Omental fat pad (tissue), 4 donors: ENCODE measurements around the gene NWD2. TPM values are rescaled to one million over a fixed set of nuclear protein-coding genes. Genes with fewer than 3 reads are reported as not detected.

Experiments
- ATAC-seq: fragments of 150-250 bp; one replicate; pipeline ENCODE4 v1.9.1; 2016; ENCODE audit warnings: mild to moderate bottlenecking, moderate library complexity; ENCODE audit not compliant: low FRiP score
- DNase-seq: peaks from one replicate; pipeline ENCODE4 v3.0.0-alpha.2; 2019; ENCODE audit warnings: low spot score
- CTCF ChIP-seq, 3 donors: fragments of 450-650 bp; IDR thresholded peaks; one replicate each; pipeline ENCODE4 v1.5.1; 2016 to 2017; ENCODE audit warnings: antibody characterized with exemption in 3 of 3, mild to moderate bottlenecking in 3 of 3, moderate library complexity in 2 of 3
- total RNA-seq, 4 donors: library from RNA; depleted of rRNA; stranded (reverse); fragments of >200 nt; gene quantifications; one replicate each; pipeline ENCODE4 v1.1.0, GENCODE V29; 2016

NWD2 gene
- total RNA-seq, 4 donors from 2014 or later, result 2.0 to 21.2 (median 11.4) TPM

- ATAC-seq, result no peak
These were observed 206.4 kb downstream of the NWD2 start for GRCh38 chr4:37450911-37451310.

GRCh38 chr4:37451656-37452055 is 207.1 kb downstream of the NWD2 start:
- no peak for ATAC-seq
- TF ChIP-seq CTCF (IDR thresholded peaks at IDR 0.05), result no peak

More at GRCh38 chr4:37450911-37451310, 206.4 kb downstream of the NWD2 start:
- DNase-seq, result no peak
- no peak for TF ChIP-seq CTCF (IDR thresholded peaks at IDR 0.05)

GRCh38 chr4:37452952-37453280 is 208.4 kb downstream of the NWD2 start:
- peak; percentile 77 for ATAC-seq

More at GRCh38 chr4:37451656-37452055, 207.1 kb downstream of the NWD2 start:
- DNase-seq, result no peak

GRCh38 chr4:37453281-37453998 is 208.9 kb downstream of the NWD2 start:
- no peak for TF ChIP-seq CTCF (IDR thresholded peaks at IDR 0.05)
- ATAC-seq (peak; percentile 93), DNase-seq (peak; percentile 29)

More at GRCh38 chr4:37452952-37453280, 208.4 kb downstream of the NWD2 start:
- no peak for TF ChIP-seq CTCF (IDR thresholded peaks at IDR 0.05)
- DNase-seq, result no peak

GRCh38 chr4:37453999-37454800 is 209.7 kb downstream of the NWD2 start:
- ATAC-seq (no peak), DNase-seq (no peak)
- TF ChIP-seq CTCF (IDR thresholded peaks at IDR 0.05), result no peak

GRCh38 chr4:37455301-37456131 is 211.0 kb downstream of the NWD2 start:
- TF ChIP-seq CTCF (IDR thresholded peaks at IDR 0.05), result no peak
- DNase-seq (no peak), ATAC-seq (no peak)
